ENCODE data around the gene CBL.
"Not testable (repeated sequence)": the region's sequence is repeated elsewhere in the genome, so short reads cannot be mapped to it uniquely, and the experiment has no call there.

Gene CBL

GRCh38 chr11:119205574-119206510 lies at the start of gene CBL:
Gene CBL (plus strand): TSS chr11:119206339. CDS start chr11:119206418, 79 bp downstream.
- DNase-seq, result peak; percentile 94 to 98

- no peak for DNase-seq
Measured at GRCh38 chr11:119156496-119156895, 49.6 kb upstream of the CBL start.

- no peak for DNase-seq
Measured at GRCh38 chr11:119157063-119157462, 49.1 kb upstream of the CBL start.

- no peak for DNase-seq
Measured at GRCh38 chr11:119158467-119158866, 47.7 kb upstream of the CBL start.

- no peak for DNase-seq
Measured at GRCh38 chr11:119160151-119160550, 46.0 kb upstream of the CBL start.

DNA sequence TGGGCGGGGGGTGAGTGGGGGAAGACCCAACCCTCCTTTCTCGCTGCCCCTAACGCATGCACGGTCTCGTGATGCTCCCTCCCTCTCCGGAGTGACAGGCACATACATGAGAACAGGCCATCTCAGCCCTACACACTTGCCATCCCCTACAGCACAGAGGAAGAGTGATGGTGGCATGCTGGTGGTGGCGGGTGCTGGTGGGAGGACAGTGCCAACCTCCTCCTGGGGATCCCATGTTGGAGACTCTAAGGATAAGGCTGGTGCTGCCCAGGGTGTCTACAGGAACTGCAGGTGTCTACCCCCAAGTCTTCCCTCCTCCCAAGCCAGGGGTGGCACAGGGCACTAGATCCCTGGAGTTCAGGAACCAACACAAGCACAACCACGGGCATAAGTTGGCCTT lies 44.3 kb upstream of the CBL start:
- no peak for DNase-seq

DNA sequence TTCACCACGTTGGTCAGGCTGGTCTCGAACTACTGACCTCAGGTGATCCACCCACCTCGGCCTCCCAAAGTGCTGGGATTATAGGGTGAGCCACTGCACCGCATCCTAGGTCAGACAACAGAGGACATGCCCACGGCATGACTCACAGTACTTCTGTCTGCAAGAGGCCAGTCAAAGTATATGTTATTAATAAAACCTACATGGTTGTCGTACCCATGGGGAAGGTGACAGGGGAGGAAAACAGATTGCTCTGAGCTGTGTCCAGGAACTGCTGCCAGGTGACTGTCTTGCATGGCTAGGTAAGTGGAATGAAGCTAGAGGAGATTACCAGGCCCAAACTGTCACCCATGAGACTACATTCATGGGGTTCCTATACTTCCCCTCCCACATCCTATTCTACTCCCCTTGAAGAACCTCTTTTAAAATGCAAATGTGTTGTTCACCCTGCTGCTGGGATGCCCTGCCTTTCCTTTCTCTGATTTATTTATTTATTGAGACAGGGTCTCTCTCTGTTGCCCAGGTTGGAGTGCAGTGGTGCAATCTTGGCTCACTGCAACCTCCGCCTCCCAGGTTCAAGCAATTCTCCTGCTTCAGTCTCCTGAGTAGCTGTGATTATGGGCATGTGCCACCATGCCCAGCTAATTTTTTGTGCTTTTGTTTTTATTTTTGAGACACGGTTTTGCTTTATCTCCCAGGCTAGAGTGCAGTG lies 39.6 kb upstream of the CBL start:
- no peak for DNase-seq

DNA sequence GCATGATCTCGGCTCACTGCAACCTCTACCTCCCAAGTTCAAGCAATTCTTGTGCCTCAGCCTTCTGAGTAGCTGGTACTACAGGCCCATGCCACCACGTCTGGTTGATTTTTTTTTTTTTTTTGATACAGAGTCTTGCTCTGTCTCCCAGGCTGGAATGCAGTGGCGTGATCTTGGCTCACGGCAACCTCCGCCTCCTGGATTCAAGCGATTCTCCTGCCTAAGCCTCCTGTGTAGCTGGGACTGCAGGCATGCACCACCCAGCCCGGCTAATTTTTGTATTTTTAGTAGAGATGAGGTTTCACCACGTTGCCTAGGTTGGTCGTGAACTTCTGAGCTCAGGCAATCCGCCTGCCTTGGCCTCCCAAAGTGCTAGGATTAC lies 39.1 kb upstream of the CBL start:
- not testable (repeated sequence) for DNase-seq

- no peak for DNase-seq
Measured at GRCh38 chr11:119167933-119168332, 38.2 kb upstream of the CBL start.

GRCh38 chr11:119168471-119169281 lies 37.5 kb upstream of the CBL start, which contains the start of gene NLRX1:
Gene NLRX1 (plus strand): TSS chr11:119168725. CDS start chr11:119171404, 2,679 bp downstream.
- peak; percentile 80 to 82 for DNase-seq

GRCh38 chr11:119169282-119169719 lies 36.8 kb upstream of the CBL start:
- peak in 1 of 2 donors; percentile 9 for DNase-seq

DNA sequence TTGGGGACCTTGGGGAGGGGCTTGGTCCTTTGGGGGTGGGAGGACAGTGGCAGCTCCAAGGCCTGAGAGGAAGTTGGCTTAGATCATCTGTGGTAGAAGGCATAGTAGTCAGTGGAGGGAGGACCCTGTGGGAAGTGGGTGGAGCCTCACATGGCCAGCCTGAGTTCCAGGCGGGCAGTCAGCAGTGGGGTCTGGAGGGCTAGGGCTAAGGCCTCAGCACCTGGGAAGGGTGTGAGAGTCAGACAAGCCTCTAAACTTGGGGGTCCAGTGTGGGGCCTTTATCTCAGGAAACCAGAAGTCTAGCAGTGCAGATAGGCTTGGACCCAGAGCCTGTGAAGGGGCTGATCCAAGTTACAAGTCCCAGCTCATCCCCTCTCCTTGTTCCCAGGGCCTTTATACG lies 33.6 kb upstream of the CBL start:
- DNase-seq, result no peak

- no peak for DNase-seq
Measured at GRCh38 chr11:119173453-119173852, 32.7 kb upstream of the CBL start.

DNA sequence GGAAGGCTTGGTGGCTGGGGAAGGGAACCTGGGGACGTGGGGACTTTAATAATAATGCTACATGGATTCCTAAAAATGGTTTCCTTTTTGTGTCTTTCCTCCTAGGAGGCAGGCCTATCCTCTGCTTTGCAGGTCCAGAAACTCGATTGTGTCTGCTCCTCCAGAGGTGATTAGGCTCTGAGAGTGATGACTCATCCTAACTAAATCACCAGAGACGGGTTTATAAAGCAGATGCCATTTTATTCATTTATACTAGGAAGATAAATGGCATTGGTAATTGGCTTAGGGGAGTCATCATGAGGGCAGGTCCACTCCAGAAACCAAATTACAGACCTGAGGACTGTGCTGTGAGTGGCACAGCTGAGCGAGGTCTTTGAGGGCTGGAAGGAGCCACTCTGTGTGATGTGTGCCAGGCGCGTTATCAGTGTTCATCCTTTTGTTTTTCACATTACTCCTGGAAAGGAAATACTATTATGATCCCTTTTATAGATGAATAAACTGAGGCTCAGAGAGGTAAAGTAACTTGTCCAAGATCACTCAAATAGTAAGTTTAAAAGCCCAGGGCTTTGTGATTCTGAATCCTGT lies 30.6 kb upstream of the CBL start:
- DNase-seq, result no peak

DNA sequence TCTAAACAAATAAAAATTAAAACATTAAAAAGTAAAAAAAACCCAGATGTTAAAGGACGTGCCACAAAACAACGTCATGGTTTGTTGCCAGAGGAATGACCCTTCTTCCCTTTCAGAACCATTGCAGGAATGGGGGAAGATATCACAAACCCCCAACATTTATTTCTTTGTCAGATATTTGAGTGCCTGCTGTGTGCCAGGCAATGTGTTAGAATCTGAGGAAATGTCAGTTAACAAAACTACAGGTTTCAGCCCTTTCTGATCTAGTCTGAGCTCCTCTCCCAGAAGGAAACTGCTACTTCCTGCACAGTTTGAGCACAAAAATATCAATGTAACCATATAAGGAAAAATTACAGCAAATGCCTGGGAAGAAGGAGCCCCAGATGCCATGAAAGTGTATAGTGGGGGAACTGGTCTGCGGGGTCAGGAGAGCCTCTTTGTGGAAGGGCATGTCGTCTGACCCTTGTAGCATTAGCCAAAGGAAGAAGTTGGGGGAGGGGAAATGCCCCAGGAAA lies 27.9 kb upstream of the CBL start:
- no peak for DNase-seq

DNA sequence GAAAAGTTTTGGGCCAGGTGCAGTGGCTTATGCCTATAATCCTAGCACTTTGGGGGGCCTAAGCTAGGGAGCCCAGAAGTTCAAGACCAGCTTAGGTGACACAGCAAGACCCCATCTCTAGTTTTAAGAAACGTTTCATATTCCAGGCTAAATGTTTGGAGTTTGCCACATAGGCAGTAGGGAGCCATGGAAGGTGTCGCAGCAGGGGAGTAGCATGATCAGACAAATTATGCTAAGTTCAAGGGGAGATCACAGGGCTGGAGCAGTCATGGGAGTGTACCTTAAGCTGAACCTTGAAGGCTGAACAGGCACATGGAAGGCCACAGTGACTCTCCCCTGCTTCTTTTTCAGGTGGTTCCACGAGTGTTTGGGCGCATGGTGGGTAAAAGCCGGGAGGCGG lies 26.8 kb upstream of the CBL start:
- no peak for DNase-seq

- DNase-seq, result no peak
Measured at GRCh38 chr11:119179983-119180382, 26.2 kb upstream of the CBL start.

DNA sequence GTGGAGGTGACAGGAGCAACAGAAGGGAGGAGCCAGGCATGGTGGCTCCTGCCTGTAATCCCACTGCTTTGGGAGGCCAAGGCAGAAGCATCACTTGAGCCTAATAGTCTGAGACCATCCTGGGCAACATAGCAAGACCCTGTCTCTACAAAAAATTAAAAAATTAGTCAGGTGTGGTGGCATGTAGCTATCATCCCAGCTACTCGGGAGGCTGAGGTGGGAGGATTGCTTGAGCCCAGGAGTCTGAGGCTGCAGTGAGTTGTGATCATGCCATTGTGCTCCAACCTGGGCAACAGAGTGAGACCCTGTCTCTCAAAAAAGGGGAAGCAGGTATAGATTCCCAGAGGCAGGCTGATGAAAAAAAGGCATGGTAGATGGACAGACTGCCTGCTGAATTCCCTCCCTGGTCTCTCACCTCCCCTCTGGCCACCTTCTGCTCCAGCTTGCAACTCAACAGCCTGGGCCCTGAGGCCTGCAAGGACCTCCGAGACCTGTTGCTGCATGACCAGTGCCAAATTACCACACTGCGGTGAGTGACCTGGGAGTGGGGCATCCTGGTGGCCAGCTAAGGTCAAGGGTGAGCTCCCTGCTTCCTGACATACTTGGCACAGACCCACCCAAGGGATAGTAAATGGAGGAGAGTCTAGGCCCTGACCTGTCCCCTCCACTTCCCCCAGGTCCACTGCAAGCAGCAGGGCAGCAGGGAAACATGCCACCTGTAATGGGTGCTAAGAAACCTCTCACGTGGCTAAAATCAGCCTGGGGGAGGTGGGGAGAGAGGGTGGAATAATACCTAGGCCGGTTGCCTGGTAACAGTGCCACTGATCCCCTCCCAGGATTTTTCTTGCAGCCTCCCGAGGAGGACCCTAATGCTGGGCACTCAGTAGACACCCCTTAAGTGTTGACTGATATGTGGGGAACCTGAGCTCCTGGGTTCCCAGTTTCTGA lies 25.1 kb upstream of the CBL start:
- DNase-seq, result no peak

DNA sequence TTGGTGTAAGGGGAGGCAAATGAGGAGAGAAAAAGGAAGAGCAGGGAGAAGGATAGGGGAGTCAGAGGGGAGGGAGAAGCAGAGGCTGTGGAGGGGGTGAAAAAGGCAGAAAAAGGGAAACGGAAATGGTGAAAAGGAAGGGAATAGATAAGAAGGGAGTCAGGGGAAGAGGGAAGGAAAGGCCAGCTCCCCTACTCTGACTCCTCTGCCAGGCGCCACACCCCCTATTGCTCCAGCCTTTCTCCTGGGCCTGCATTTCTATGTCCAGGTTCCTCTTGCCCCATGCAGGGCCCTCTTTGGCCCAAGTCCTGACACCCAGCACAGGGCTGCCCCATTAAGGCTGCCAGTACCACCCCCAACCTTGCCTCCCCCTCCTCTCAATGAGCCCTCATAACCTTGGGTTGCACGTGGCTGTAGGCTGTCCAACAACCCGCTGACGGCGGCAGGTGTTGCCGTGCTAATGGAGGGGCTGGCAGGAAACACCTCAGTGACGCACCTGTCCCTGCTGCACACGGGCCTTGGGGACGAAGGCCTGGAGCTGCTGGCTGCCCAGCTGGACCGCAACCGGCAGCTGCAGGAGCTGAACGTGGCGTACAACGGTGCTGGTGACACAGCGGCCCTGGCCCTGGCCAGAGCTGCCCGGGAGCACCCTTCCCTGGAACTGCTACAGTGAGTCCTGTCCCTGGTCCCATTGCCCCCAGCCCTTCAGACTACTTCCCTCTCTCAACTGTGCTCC lies 24.3 kb upstream of the CBL start:
- no peak for DNase-seq

GRCh38 chr11:119184399-119184798 lies 21.7 kb upstream of the CBL start:
- DNase-seq, result not testable (repeated sequence)
